ENCODE data around the gene AMZ2. TPM values are rescaled to one million over a fixed set of nuclear protein-coding genes. Genes with fewer than 3 reads are reported as not detected.
A peak's percentile ranks its signal among the peaks of the same experiment; 100 is the strongest.
"Not testable (repeated sequence)": the region's sequence is repeated elsewhere in the genome, so short reads cannot be mapped to it uniquely, and the experiment has no call there.

The AMZ2 gene
- 100 to 1,000 TPM; 146 to 193 (median 169) TPM for polyA plus RNA-seq

GRCh38 chr17:68247445-68248198 lies at the start of gene AMZ2:
Gene AMZ2 (plus strand): TSS chr17:68248043. CDS start chr17:68250188, 2,145 bp downstream.
- H3K4me3 Mint-ChIP-seq, result peak within 1 kb of the TSS; percentile 87 to 92 (median 91)
- peaks cover 55 to 75% of the 10 kb centered on the region in 2 donors for H3K4me1 Mint-ChIP-seq
- no peaks in the 10 kb centered on the region for H3K9me3 Mint-ChIP-seq
- peaks cover 32 to 35% (median 34%) of the 10 kb centered on the region in 3 donors for H3K27me3 Mint-ChIP-seq (ENCODE audit: low read depth in 3 of 3)
- peak within 1 kb of the TSS; percentile 97 to 100 (median 100) for H3K27ac Mint-ChIP-seq
- peak; percentile 98 to 99 (median 99) for DNase-seq
- peaks cover 0 to 14% (median 7%) of the 10 kb centered on the region in 3 donors for H3K36me3 Mint-ChIP-seq

GRCh38 chr17:68198931-68199836 lies 48.7 kb upstream of the AMZ2 start:
- H3K4me3 Mint-ChIP-seq, result peak overlapping the region; percentile 84 to 94 (median 85)
- peaks cover 7 to 22% (median 13%) of the 10 kb centered on the region in 3 donors for H3K27me3 Mint-ChIP-seq (ENCODE audit: low read depth in 3 of 3)
- no peaks in the 10 kb centered on the region for H3K9me3 Mint-ChIP-seq
- no peaks in the 10 kb centered on the region for H3K36me3 Mint-ChIP-seq
- H3K4me1 Mint-ChIP-seq, result peaks cover 35 to 45% of the 10 kb centered on the region in 2 donors
- peak overlapping the region in 1 of 6 donors; percentile 89 for H3K27ac Mint-ChIP-seq
- DNase-seq, result peak in 2 of 3 donors; percentile 47 to 49

GRCh38 chr17:68199837-68200688 lies 47.8 kb upstream of the AMZ2 start:
- Mint-ChIP-seq H3K4me3 (peak overlapping the region; percentile 84 to 94 (median 85)), H3K36me3 (no peaks in the 10 kb centered on the region), H3K27ac (peak overlapping the region; percentile 2 to 89 (median 55)), H3K4me1 (peaks cover 39 to 48% of the 10 kb centered on the region in 2 donors), H3K27me3 (ENCODE audit: low read depth in 3 of 3) (peaks cover 7 to 24% (median 17%) of the 10 kb centered on the region in 3 donors), H3K9me3 (no peaks in the 10 kb centered on the region)
- peak in 1 of 3 donors; percentile 13 for DNase-seq

GRCh38 chr17:68200689-68201417 lies 47.0 kb upstream of the AMZ2 start:
- Mint-ChIP-seq H3K4me3 (peak overlapping the region; percentile 84 to 94 (median 85)), H3K27me3 (ENCODE audit: low read depth in 3 of 3) (peaks cover 10 to 20% (median 19%) of the 10 kb centered on the region in 3 donors), H3K27ac (peak overlapping the region in 5 of 6 donors; percentile 23 to 89 (median 58)), H3K36me3 (no peaks in the 10 kb centered on the region), H3K4me1 (peaks cover 32 to 41% of the 10 kb centered on the region in 2 donors), H3K9me3 (no peaks in the 10 kb centered on the region)
- peak; percentile 78 to 81 (median 80) for DNase-seq

GRCh38 chr17:68201418-68201771 lies 46.4 kb upstream of the AMZ2 start:
- not testable (repeated sequence) for H3K36me3 Mint-ChIP-seq, H3K9me3 Mint-ChIP-seq, DNase-seq
- peaks cover 10 to 24% (median 20%) of the 10 kb centered on the region in 3 donors for H3K27me3 Mint-ChIP-seq (ENCODE audit: low read depth in 3 of 3)
- peak overlapping the region in 3 of 5 donors; percentile 24 to 62 (median 48) for H3K4me3 Mint-ChIP-seq
- peaks cover 35 to 43% of the 10 kb centered on the region in 2 donors for H3K4me1 Mint-ChIP-seq
- H3K27ac Mint-ChIP-seq, result peak overlapping the region in 1 of 6 donors; percentile 40

GRCh38 chr17:68202321-68202720 lies 45.5 kb upstream of the AMZ2 start:
- not testable (repeated sequence) for H3K4me3 Mint-ChIP-seq, H3K27ac Mint-ChIP-seq
- peaks cover 10 to 30% (median 20%) of the 10 kb centered on the region in 3 donors for H3K27me3 Mint-ChIP-seq (ENCODE audit: low read depth in 3 of 3)

GRCh38 chr17:68204736-68205135 lies 43.1 kb upstream of the AMZ2 start:
- H3K27me3 Mint-ChIP-seq (ENCODE audit: low read depth in 3 of 3), result peaks cover 10 to 26% (median 16%) of the 10 kb centered on the region in 3 donors
- DNase-seq, result no peak
- peak overlapping the region; percentile 82 to 94 (median 90) for H3K4me3 Mint-ChIP-seq
- H3K36me3 Mint-ChIP-seq, result peaks cover 6 to 19% (median 15%) of the 10 kb centered on the region in 3 donors
- peak overlapping the region in 5 of 6 donors; percentile 55 to 92 (median 84) for H3K27ac Mint-ChIP-seq
- H3K4me1 Mint-ChIP-seq, result peaks cover 44 to 50% of the 10 kb centered on the region in 2 donors
- H3K9me3 Mint-ChIP-seq, result no peaks in the 10 kb centered on the region

More at GRCh38 chr17:68202321-68202720, 45.5 kb upstream of the AMZ2 start:
- H3K4me1 Mint-ChIP-seq, result peaks cover 45 to 49% of the 10 kb centered on the region in 2 donors
- DNase-seq, H3K9me3 Mint-ChIP-seq: not testable (repeated sequence)
- H3K36me3 Mint-ChIP-seq, result peaks cover 0 to 11% (median 6%) of the 10 kb centered on the region in 3 donors

GRCh38 chr17:68205251-68205807 lies 42.5 kb upstream of the AMZ2 start:
- Mint-ChIP-seq H3K9me3 (no peaks in the 10 kb centered on the region), H3K27me3 (ENCODE audit: low read depth in 3 of 3) (peaks cover 7 to 22% (median 12%) of the 10 kb centered on the region in 3 donors), H3K4me1 (peaks cover 42 to 50% of the 10 kb centered on the region in 2 donors), H3K36me3 (peaks cover 11 to 22% (median 20%) of the 10 kb centered on the region in 3 donors), H3K4me3 (peak overlapping the region; percentile 82 to 94 (median 90)), H3K27ac (peak overlapping the region; percentile 55 to 95 (median 88))
- DNase-seq, result peak; percentile 91 to 92 (median 92)

GRCh38 chr17:68205808-68206720 lies 41.8 kb upstream of the AMZ2 start:
- Mint-ChIP-seq H3K36me3 (peaks cover 19 to 30% (median 27%) of the 10 kb centered on the region in 3 donors), H3K27me3 (ENCODE audit: low read depth in 3 of 3) (peaks cover 3 to 19% (median 12%) of the 10 kb centered on the region in 3 donors), H3K4me3 (peak overlapping the region; percentile 90 to 94 (median 91)), H3K27ac (peak overlapping the region; percentile 86 to 95 (median 92)), H3K4me1 (peaks cover 42 to 50% of the 10 kb centered on the region in 2 donors), H3K9me3 (no peaks in the 10 kb centered on the region)
- DNase-seq, result peak in 2 of 3 donors; percentile 42 to 59

GRCh38 chr17:68207651-68208253 lies 40.1 kb upstream of the AMZ2 start:
- DNase-seq, result no peak
- peaks cover 3 to 19% (median 9%) of the 10 kb centered on the region in 3 donors for H3K27me3 Mint-ChIP-seq (ENCODE audit: low read depth in 3 of 3)
- H3K4me3 Mint-ChIP-seq, result peak overlapping the region; percentile 71 to 94 (median 90)
- peaks cover 22 to 32% (median 31%) of the 10 kb centered on the region in 3 donors for H3K36me3 Mint-ChIP-seq
- H3K9me3 Mint-ChIP-seq, result no peaks in the 10 kb centered on the region
- H3K27ac Mint-ChIP-seq, result peak overlapping the region in 5 of 6 donors; percentile 86 to 93 (median 91)
- peaks cover 42 to 52% of the 10 kb centered on the region in 2 donors for H3K4me1 Mint-ChIP-seq

GRCh38 chr17:68208651-68209050 lies 39.2 kb upstream of the AMZ2 start:
- peaks cover 3 to 19% (median 9%) of the 10 kb centered on the region in 3 donors for H3K27me3 Mint-ChIP-seq (ENCODE audit: low read depth in 3 of 3)
- peaks cover 30 to 41% (median 40%) of the 10 kb centered on the region in 3 donors for H3K36me3 Mint-ChIP-seq
- peaks cover 49 to 61% of the 10 kb centered on the region in 2 donors for H3K4me1 Mint-ChIP-seq
- peak overlapping the region; percentile 62 to 91 (median 84) for H3K27ac Mint-ChIP-seq
- not testable (repeated sequence) for DNase-seq, H3K9me3 Mint-ChIP-seq
- H3K4me3 Mint-ChIP-seq, result peak overlapping the region; percentile 19 to 80 (median 67)
